Measurements from ENCODE around the gene TRAPPC8.

TRAPPC8 gene

GRCh38 chr18:31798399-31798798 lies 144.5 kb downstream of the TRAPPC8 start:
- Histone ChIP-seq H3K4me1 (ENCODE audit: control insufficient read depth, insufficient read depth, low read length) (no peaks in the 10 kb centered on the region), H3K4me3 (ENCODE audit: low read length) (no peak overlapping the region), H3K9me3 (ENCODE audit: control insufficient read depth, insufficient read depth, low read length) (no peaks in the 10 kb centered on the region), H3K36me3 (ENCODE audit: control insufficient read depth, insufficient read depth, low read length) (no peaks in the 10 kb centered on the region), H3K27me3 (ENCODE audit: control insufficient read depth, insufficient read depth, low read length) (no peaks in the 10 kb centered on the region), H3K27ac (ENCODE audit: low read length) (no peak overlapping the region)
- WGBS (ENCODE audit: insufficient coverage, insufficient read length), result 100% methylated on average over 1 of the region's 2 CpGs
- no peak for DNase-seq (ENCODE audit: low read depth, low spot score)

- no peaks in the 10 kb centered on the region for H3K4me1 ChIP-seq (ENCODE audit: control insufficient read depth, insufficient read depth, low read length)
- H3K27ac ChIP-seq (ENCODE audit: low read length), result no peak overlapping the region
- no peaks in the 10 kb centered on the region for H3K27me3 ChIP-seq (ENCODE audit: control insufficient read depth, insufficient read depth, low read length)
- no peak overlapping the region for H3K4me3 ChIP-seq (ENCODE audit: low read length)
- no peaks in the 10 kb centered on the region for H3K9me3 ChIP-seq (ENCODE audit: control insufficient read depth, insufficient read depth, low read length)
- WGBS (ENCODE audit: insufficient coverage, insufficient read length), result no CpG with 5 or more reads among the region's 2 CpGs
- H3K36me3 ChIP-seq (ENCODE audit: control insufficient read depth, insufficient read depth, low read length), result no peaks in the 10 kb centered on the region
- no peak for DNase-seq (ENCODE audit: low read depth, low spot score)
These were observed 147.2 kb downstream of the TRAPPC8 start for GRCh38 chr18:31795747-31796146.

GRCh38 chr18:31793531-31793930 lies 149.4 kb downstream of the TRAPPC8 start:
- Histone ChIP-seq H3K9me3 (ENCODE audit: control insufficient read depth, insufficient read depth, low read length) (no peaks in the 10 kb centered on the region), H3K4me3 (ENCODE audit: low read length) (no peak overlapping the region), H3K27ac (ENCODE audit: low read length) (no peak overlapping the region), H3K4me1 (ENCODE audit: control insufficient read depth, insufficient read depth, low read length) (no peaks in the 10 kb centered on the region), H3K27me3 (ENCODE audit: control insufficient read depth, insufficient read depth, low read length) (no peaks in the 10 kb centered on the region), H3K36me3 (ENCODE audit: control insufficient read depth, insufficient read depth, low read length) (no peaks in the 10 kb centered on the region)
- no peak for DNase-seq (ENCODE audit: low read depth, low spot score)

GRCh38 chr18:31792580-31792911 lies 150.4 kb downstream of the TRAPPC8 start:
- DNase-seq (ENCODE audit: low read depth, low spot score), result no peak
- H3K27ac ChIP-seq (ENCODE audit: low read length), result no peak overlapping the region
- no CpG with 5 or more reads among the region's 2 CpGs for WGBS (ENCODE audit: insufficient coverage, insufficient read length)
- H3K4me1 ChIP-seq (ENCODE audit: control insufficient read depth, insufficient read depth, low read length), result no peaks in the 10 kb centered on the region
- H3K36me3 ChIP-seq (ENCODE audit: control insufficient read depth, insufficient read depth, low read length), result no peaks in the 10 kb centered on the region
- H3K27me3 ChIP-seq (ENCODE audit: control insufficient read depth, insufficient read depth, low read length), result no peaks in the 10 kb centered on the region
- no peaks in the 10 kb centered on the region for H3K9me3 ChIP-seq (ENCODE audit: control insufficient read depth, insufficient read depth, low read length)
- H3K4me3 ChIP-seq (ENCODE audit: low read length), result no peak overlapping the region

- H3K27ac ChIP-seq (ENCODE audit: low read length), result no peak overlapping the region
- H3K9me3 ChIP-seq (ENCODE audit: control insufficient read depth, insufficient read depth, low read length), result no peaks in the 10 kb centered on the region
- H3K4me1 ChIP-seq (ENCODE audit: control insufficient read depth, insufficient read depth, low read length), result no peaks in the 10 kb centered on the region
- no peaks in the 10 kb centered on the region for H3K36me3 ChIP-seq (ENCODE audit: control insufficient read depth, insufficient read depth, low read length)
- no peaks in the 10 kb centered on the region for H3K27me3 ChIP-seq (ENCODE audit: control insufficient read depth, insufficient read depth, low read length)
- no peak overlapping the region for H3K4me3 ChIP-seq (ENCODE audit: low read length)
- DNase-seq (ENCODE audit: low read depth, low spot score), result no peak
- no CpG with 5 or more reads among the region's 6 CpGs for WGBS (ENCODE audit: insufficient coverage, insufficient read length)
These were observed 150.9 kb downstream of the TRAPPC8 start for GRCh38 chr18:31791817-31792579.

GRCh38 chr18:31789409-31789808 lies 153.5 kb downstream of the TRAPPC8 start:
- H3K27ac ChIP-seq (ENCODE audit: low read length), result no peak overlapping the region
- no CpG with 5 or more reads among the region's 10 CpGs for WGBS (ENCODE audit: insufficient coverage, insufficient read length)
- no peak for DNase-seq (ENCODE audit: low read depth, low spot score)
- H3K27me3 ChIP-seq (ENCODE audit: control insufficient read depth, insufficient read depth, low read length), result no peaks in the 10 kb centered on the region
- H3K4me1 ChIP-seq (ENCODE audit: control insufficient read depth, insufficient read depth, low read length), result no peaks in the 10 kb centered on the region
- no peak overlapping the region for H3K4me3 ChIP-seq (ENCODE audit: low read length)
- no peaks in the 10 kb centered on the region for H3K9me3 ChIP-seq (ENCODE audit: control insufficient read depth, insufficient read depth, low read length)
- H3K36me3 ChIP-seq (ENCODE audit: control insufficient read depth, insufficient read depth, low read length), result no peaks in the 10 kb centered on the region

GRCh38 chr18:31783059-31783458 lies 159.9 kb downstream of the TRAPPC8 start:
- Histone ChIP-seq H3K4me3 (ENCODE audit: low read length) (no peak overlapping the region), H3K27ac (ENCODE audit: low read length) (no peak overlapping the region), H3K36me3 (ENCODE audit: control insufficient read depth, insufficient read depth, low read length) (no peaks in the 10 kb centered on the region), H3K27me3 (ENCODE audit: control insufficient read depth, insufficient read depth, low read length) (no peaks in the 10 kb centered on the region), H3K4me1 (ENCODE audit: control insufficient read depth, insufficient read depth, low read length) (no peaks in the 10 kb centered on the region), H3K9me3 (ENCODE audit: control insufficient read depth, insufficient read depth, low read length) (no peaks in the 10 kb centered on the region)
- DNase-seq (ENCODE audit: low read depth, low spot score), result no peak
- WGBS (ENCODE audit: insufficient coverage, insufficient read length), result no CpG with 5 or more reads among the region's 3 CpGs
